Thoracic aorta (tissue), 2 donors: ENCODE measurements around the gene ITGB4. TPM values are rescaled to one million over a fixed set of nuclear protein-coding genes. Genes with fewer than 3 reads are reported as not detected.

Source experiments
- ATAC-seq: fragments of 150-250 bp; one replicate; pipeline ENCODE4 v1.8.0; 2017; ENCODE audit warnings: low read depth; ENCODE audit not compliant: insufficient number of reproducible peaks, low FRiP score
- DNase-seq: peaks from one replicate; pipeline ENCODE4 v3.0.0-alpha.2; 2020; ENCODE audit warnings: low spot score
- H3K27ac ChIP-seq, 2 donors: fragments of 200-600 bp; sonication (generic); 1 replicate in 1 of 2; 2 replicates in 1 of 2; pipeline ENCODE4 v1.5.1; 2016; ENCODE audit warnings: mild to moderate bottlenecking in 2 of 2, moderate library complexity in 2 of 2
- H3K27me3 ChIP-seq: fragments of 200-600 bp; sonication (generic); replicated peaks from 2 replicates; pipeline ENCODE4 v1.6.0; 2016; ENCODE audit warnings: mild to moderate bottlenecking; ENCODE audit not compliant: insufficient read depth
- H3K36me3 ChIP-seq: fragments of 200-600 bp; sonication (generic); one replicate; pipeline ENCODE4 v1.5.1; 2016
- H3K4me1 ChIP-seq, 2 donors: fragments of 200-600 bp; sonication (generic); 1 replicate in 1 of 2; 2 replicates in 1 of 2; pipeline versions ENCODE4 v1.5.1 to v1.6.0; 2016; ENCODE audit warnings: low read depth in 2 of 2, mild to moderate bottlenecking in 1 of 2; ENCODE audit not compliant: control insufficient read depth in 1 of 2
- H3K4me3 ChIP-seq: fragments of 200-600 bp; sonication (generic); 2 replicates; pipeline ENCODE4 v1.5.1; 2016; ENCODE audit warnings: mild to moderate bottlenecking
- H3K9me3 ChIP-seq: fragments of 200-600 bp; sonication (generic); 2 replicates; pipeline ENCODE4 v1.5.1; 2016
- total RNA-seq, 2 donors: library from RNA; depleted of rRNA; stranded (reverse); fragments of >200 nt; gene quantifications; one replicate each; pipeline versions ENCODE4 v1.1.0 to v1.2.3, GENCODE V29; 2016
- TF ChIP-seq, protein P1 (sequence below): fragments of 200-600 bp; sonication (generic); IDR thresholded peaks from one replicate; pipeline ENCODE4 v1.5.1; 2019; ENCODE audit warnings: antibody characterized with exemption

Gene ITGB4
- total RNA-seq, 2 donors from 2014 or later = 11.6 to 21.1 TPM

DNA sequence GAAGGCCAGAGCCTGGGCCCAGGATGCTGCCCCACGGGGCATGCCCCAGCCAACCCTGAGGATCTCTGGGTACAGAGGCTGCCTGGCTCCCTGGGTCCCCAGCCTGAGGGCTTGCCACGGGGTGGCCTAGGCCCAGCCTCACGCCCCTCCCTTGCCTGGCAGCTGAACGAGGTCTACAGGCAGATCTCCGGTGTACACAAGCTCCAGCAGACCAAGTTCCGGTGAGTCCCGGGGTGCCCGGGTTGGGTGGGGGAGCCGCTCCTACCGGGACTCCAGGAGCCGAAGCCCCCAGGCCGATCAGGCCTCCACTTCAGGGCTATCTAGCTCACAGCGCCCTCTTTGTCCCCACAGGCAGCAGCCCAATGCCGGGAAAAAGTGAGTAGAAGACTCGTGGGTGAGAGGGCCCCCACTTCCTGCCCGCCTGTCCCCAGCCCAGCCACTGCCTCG is 19.4 kb downstream of the ITGB4 start:
- Histone ChIP-seq H3K36me3 (no peaks in the 10 kb centered on the region), H3K27me3 (no peaks in the 10 kb centered on the region), H3K27ac (no peak overlapping the region), H3K4me1 (no peaks in the 10 kb centered on the region), H3K4me3 (no peak overlapping the region), H3K9me3 (no peaks in the 10 kb centered on the region)
- TF ChIP-seq, protein P1, sequence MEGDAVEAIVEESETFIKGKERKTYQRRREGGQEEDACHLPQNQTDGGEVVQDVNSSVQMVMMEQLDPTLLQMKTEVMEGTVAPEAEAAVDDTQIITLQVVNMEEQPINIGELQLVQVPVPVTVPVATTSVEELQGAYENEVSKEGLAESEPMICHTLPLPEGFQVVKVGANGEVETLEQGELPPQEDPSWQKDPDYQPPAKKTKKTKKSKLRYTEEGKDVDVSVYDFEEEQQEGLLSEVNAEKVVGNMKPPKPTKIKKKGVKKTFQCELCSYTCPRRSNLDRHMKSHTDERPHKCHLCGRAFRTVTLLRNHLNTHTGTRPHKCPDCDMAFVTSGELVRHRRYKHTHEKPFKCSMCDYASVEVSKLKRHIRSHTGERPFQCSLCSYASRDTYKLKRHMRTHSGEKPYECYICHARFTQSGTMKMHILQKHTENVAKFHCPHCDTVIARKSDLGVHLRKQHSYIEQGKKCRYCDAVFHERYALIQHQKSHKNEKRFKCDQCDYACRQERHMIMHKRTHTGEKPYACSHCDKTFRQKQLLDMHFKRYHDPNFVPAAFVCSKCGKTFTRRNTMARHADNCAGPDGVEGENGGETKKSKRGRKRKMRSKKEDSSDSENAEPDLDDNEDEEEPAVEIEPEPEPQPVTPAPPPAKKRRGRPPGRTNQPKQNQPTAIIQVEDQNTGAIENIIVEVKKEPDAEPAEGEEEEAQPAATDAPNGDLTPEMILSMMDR = no peak
- ATAC-seq (no peak), DNase-seq (no peak)

DNA sequence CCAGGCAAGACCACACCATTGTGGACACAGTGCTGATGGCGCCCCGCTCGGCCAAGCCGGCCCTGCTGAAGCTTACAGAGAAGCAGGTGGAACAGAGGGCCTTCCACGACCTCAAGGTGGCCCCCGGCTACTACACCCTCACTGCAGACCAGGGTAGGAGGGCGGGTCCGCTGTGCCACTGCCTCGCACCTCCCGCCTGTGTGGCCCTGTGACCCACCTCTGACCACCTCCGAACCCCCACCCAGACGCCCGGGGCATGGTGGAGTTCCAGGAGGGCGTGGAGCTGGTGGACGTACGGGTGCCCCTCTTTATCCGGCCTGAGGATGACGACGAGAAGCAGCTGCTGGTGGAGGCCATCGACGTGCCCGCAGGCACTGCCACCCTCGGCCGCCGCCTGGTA is 21.1 kb downstream of the ITGB4 start:
- Histone ChIP-seq H3K27me3 (no peaks in the 10 kb centered on the region), H3K4me1 (no peaks in the 10 kb centered on the region), H3K4me3 (no peak overlapping the region), H3K27ac (no peak overlapping the region), H3K36me3 (no peaks in the 10 kb centered on the region), H3K9me3 (no peaks in the 10 kb centered on the region)
- no peak for DNase-seq
- no peak for ATAC-seq
- TF ChIP-seq, protein P1 = no peak

DNA sequence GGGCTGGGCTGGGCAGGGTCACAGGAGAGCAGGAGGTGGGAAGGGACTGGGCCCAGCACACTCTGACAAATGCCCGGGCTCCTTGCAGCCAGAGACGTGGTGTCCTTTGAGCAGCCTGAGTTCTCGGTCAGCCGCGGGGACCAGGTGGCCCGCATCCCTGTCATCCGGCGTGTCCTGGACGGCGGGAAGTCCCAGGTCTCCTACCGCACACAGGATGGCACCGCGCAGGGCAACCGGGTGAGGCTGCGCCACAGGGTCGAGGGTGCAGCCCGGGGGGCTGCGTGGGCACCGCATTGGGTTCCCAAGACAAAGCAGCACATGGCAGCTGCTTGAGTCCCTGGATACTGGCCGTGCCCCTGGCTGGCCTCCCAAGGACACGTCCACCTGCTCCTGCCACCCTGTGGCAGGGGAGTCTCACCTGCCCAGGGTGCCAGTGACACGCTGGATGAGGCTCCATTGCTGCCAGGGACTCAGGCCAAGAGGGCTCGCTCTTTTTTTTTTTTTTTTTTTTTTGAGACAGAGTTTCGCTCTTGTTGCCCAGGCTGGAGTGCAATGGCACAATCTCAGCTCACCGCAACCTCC is 22.5 kb downstream of the ITGB4 start:
- DNase-seq (no peak), ATAC-seq (no peak)
- Histone ChIP-seq H3K4me3 (no peak overlapping the region), H3K27me3 (no peaks in the 10 kb centered on the region), H3K36me3 (no peaks in the 10 kb centered on the region), H3K9me3 (no peaks in the 10 kb centered on the region), H3K4me1 (no peaks in the 10 kb centered on the region), H3K27ac (no peak overlapping the region)
- TF ChIP-seq, protein P1 = no peak

DNA sequence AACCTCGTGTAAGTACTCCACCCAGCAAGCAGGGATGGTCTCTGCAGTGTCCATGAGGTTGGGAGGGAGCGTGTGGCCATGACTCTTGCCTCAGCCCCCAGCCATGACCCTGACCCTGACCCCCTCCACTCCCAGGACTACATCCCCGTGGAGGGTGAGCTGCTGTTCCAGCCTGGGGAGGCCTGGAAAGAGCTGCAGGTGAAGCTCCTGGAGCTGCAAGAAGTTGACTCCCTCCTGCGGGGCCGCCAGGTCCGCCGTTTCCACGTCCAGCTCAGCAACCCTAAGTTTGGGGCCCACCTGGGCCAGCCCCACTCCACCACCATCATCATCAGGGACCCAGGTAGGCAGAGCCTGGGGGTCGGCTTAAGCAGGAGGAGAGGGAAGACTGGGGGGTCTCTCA is 27.4 kb downstream of the ITGB4 start:
- TF ChIP-seq, protein P1 = no peak
- no peak overlapping the region for H3K27ac ChIP-seq
- ATAC-seq = no peak

DNA sequence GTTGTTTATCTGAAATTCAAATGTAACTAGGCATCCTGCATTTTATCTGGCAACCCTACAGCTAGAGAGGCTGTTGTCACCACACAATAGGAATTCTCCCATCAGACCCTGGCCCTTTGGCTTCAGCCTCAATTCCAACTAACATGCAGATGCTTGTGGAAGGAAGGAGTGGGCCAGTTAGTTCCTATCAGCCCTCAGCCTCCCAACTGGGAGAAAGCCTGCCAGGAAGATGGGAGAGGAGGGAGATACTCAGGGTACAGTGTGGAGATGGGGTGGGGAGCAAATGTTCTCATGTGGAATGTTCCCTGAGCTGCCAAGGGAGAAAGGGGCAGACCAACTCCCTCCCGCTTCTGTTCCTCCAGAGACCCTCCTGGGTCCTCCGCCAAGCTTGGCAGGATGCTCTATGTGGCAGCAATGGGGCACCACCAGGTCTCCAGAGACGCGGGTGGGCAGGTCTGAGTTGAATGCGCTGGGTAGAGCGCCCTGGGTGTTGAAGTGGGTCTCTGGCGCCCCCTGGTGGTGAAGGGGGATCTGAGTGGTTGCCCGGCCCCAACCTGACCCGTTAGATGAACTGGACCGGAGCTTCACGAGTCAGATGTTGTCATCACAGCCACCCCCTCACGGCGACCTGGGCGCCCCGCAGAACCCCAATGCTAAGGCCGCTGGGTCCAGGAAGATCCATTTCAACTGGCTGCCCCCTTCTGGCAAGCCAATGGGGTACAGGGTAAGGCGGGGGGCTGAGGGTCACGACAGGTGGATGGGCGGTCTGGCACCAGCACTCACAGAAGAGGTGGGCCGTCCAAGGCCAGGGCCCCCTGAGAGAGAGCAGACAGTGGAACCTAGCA is 28.5 kb downstream of the ITGB4 start:
- peak; percentile 79 for DNase-seq
- peak overlapping the region; percentile 23 for H3K4me3 ChIP-seq
- no peaks in the 10 kb centered on the region for H3K27me3 ChIP-seq
- peak overlapping the region in 1 of 2 donors; percentile 30 for H3K27ac ChIP-seq
- no peaks in the 10 kb centered on the region for H3K9me3 ChIP-seq
- ATAC-seq = no peak
- TF ChIP-seq, protein P1 = peak; percentile 98
- H3K4me1 ChIP-seq = peaks cover 3 to 32% of the 10 kb centered on the region in 2 donors
- no peaks in the 10 kb centered on the region for H3K36me3 ChIP-seq

More for the DNA sequence above, 27.4 kb downstream of the ITGB4 start:
- Histone ChIP-seq H3K9me3 (no peaks in the 10 kb centered on the region), H3K36me3 (no peaks in the 10 kb centered on the region), H3K27me3 (no peaks in the 10 kb centered on the region), H3K4me3 (no peak overlapping the region), H3K4me1 (peaks cover 0 to 23% of the 10 kb centered on the region in 2 donors)
- no peak for DNase-seq
